GM20000 (cell line): ENCODE data around the gene CRYZ.

Experiments used
- DNase-seq: peaks from one replicate; pipeline ENCODE4 v3.0.0; 2012; ENCODE audit warnings: low spot score
- CTCF ChIP-seq: IDR thresholded peaks from 2 replicates; pipeline ENCODE4 v1.5.1; 2012; ENCODE audit warnings: mild to moderate bottlenecking, control low read depth; ENCODE audit errors: extremely low read depth, missing control alignments

Gene CRYZ

GRCh38 chr1:74703386-74704182 lies 29.3 kb downstream of the CRYZ start:
- no peak for TF ChIP-seq CTCF
- DNase-seq = no peak

- TF ChIP-seq CTCF = no peak
- no peak for DNase-seq
Measured at GRCh38 chr1:74699331-74699730, 33.5 kb downstream of the CRYZ start.

- no peak for TF ChIP-seq CTCF
- no peak for DNase-seq
Measured at GRCh38 chr1:74697832-74698231, 35.0 kb downstream of the CRYZ start.

- DNase-seq = no peak
- no peak for TF ChIP-seq CTCF
Measured at GRCh38 chr1:74693473-74693872, 39.4 kb downstream of the CRYZ start.

- no peak for TF ChIP-seq CTCF
- no peak for DNase-seq
Measured at GRCh38 chr1:74690909-74691308, 41.9 kb downstream of the CRYZ start.

GRCh38 chr1:74690364-74690696 lies 42.5 kb downstream of the CRYZ start:
- TF ChIP-seq CTCF = no peak
- no peak for DNase-seq

GRCh38 chr1:74689621-74690363 lies 43.1 kb downstream of the CRYZ start:
- TF ChIP-seq CTCF = peak; percentile 61
- no peak for DNase-seq
